Measurements from ENCODE around the gene ANXA2. TPM values are rescaled to one million over a fixed set of nuclear protein-coding genes. Genes with fewer than 3 reads are reported as not detected.
"Not testable (repeated sequence)": the region's sequence is repeated elsewhere in the genome, so short reads cannot be mapped to it uniquely, and the experiment has no call there.

The ANXA2 gene
- total RNA-seq, 1 donor from 2014 or later: 733 TPM

DNA sequence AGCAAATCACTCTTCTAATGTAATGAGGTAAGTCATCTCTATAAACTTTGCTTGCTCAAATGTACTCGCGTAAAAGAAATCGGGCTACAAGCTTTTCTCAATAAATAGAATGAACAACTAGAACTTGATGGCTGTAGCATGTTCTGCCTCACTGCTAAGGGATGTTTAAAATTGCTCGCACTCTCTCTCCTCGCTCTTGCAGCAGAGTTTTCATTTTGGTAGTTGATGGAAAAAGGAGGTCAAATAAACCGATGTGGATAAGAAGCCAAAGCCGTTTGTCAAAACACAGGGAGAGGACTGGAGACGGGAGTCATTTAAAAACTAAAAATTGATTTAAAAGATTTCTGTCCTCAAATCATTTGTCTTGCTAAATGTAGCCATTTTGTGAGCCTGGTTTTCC lies 53.3 kb downstream of the ANXA2 start:
- DNase-seq (ENCODE audit: low spot score): no peak

DNA sequence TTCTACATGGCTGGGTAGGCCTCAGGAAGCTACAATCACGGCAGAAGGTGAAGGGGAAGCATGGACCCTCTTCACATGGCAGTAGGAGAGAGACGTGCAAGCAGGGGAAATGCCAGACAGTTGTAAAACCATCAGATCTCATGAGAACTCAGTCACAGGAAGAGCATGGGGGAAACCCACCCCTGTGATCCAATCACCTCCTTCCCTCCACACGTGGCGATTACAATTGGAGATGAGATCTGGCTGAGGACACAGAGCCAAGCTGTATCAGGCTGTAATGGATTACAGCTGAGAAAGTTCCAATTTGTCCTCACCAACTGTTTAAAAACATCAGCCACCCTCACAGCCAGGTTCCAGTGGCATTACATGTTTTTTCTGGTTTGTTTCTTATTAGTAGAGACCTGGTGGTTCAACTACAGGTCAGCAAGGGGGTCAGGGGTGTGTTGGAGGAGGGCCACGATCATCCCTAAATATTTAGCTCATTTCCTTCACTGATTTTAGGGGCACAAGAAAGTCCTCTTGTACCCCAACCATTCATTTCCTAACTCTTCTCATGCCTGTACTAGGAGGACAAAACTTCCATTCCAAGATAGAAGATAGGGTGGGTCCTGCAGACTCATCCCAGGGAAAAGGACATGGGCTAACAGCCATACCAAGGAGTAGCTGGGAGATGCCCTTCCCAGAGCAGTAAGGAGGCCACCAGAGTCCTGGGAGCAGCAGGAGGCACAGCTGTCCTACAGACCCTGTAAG lies 54.4 kb downstream of the ANXA2 start:
- DNase-seq (ENCODE audit: low spot score): no peak

DNA sequence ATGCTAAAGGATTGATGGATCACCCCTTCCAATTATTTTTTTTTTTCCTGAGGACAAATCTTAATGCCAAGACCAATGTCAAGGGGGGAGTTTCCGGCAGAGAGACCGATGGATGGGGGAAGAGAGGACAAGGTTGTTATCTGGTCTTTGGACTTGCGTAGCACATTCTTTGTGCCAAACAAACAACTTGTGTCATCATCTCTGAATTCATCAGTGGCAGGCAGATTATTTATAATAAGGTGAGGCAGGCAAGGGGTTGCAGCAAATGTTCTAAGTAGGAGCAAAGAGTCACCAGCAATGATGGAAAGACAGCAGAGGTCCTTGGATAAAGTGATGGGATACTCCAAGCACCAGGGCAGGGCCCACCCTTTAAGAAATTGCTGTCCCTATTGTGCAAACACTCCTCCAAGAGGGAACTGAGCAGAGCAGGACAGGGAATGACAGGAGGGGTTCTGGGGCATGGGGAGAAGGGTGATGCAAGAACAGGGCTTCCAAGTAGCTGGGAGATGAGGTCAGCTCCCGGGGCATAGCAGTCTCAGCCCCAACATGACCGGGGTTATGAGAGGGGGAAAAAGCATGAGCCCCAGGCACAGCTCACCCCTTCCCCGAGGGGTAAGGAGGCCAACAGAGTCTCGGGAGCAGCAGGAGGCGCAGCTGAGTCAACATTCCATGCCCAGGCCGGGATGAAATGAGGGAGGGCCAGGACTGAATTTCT lies 57.4 kb downstream of the ANXA2 start:
- no peak for DNase-seq (ENCODE audit: low spot score)

DNA sequence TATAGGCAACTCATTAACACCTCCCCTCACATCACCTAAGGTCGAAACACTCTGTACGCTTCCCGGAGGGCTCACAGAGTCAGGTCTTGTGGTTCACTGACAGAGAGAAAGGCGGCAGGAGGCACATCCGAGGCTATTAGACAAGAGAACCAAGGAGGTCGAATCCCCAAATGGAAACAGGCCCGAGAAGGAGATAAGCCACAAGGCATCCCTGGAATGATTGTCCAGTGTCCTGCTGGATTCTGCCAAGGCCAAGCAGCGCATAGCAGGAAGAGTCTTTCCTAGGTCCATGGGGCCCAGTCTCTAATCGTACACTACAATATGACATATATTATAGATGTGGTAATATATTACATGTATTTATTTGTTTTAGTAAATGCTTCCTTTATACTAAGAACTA lies 58.5 kb downstream of the ANXA2 start:
- DNase-seq (ENCODE audit: low spot score): no peak

DNA sequence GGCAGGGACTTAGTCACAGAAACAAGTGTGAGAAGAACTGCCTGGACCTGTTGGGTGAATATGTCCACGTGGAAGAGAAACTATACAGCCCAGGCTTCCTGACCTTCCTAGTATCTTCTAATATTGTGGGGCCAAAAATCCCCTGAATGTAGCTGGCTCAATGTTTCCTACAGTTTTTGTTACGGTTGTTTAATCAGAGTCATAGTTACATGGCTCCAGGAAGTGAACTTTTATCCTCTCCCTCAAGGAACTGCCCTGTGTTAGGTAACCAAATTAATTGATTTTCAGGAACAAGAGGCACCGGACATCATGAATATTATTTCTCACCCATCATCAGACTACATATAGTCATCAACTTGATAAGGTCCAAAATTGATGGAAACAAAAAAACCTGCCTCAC lies 59.0 kb downstream of the ANXA2 start:
- no peak for DNase-seq (ENCODE audit: low spot score)

DNA sequence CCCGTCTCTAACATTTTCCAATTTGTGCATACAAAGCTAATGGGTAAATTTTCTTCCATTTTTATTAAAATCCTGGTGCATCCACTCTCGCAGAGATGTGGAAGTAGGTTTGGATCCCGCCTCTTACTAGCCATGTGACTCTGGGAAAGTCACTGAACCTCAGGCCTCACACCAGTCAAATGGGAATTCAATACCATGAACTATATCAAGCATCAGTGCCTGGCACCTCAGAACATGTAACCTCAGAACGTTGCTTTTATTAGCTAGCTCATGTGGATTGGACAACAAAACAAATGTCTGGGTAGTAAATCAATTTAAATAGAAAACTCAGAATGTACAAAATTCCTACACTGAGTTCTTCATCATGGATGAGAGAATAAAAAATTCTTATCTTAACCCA lies 60.7 kb downstream of the ANXA2 start:
- no peak for DNase-seq (ENCODE audit: low spot score)

DNA sequence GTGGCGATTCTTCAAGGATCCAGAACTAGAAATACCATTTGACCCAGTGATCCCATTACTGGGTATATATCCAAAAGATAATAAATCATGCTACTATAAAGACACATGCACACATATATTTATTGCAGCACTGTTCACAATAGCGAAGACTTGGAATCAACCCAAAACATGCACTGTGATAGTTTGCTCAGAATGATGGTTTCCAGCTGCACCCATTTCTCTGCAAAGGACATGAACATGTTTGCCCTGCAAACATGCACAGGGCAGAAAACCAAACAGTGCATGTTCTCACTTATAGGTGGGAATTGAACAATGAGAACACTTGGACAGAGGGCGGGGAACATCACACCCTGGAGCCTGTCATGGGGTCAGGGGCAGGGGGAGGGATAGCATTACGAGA lies 62.5 kb downstream of the ANXA2 start:
- not testable (repeated sequence) for DNase-seq (ENCODE audit: low spot score)

DNA sequence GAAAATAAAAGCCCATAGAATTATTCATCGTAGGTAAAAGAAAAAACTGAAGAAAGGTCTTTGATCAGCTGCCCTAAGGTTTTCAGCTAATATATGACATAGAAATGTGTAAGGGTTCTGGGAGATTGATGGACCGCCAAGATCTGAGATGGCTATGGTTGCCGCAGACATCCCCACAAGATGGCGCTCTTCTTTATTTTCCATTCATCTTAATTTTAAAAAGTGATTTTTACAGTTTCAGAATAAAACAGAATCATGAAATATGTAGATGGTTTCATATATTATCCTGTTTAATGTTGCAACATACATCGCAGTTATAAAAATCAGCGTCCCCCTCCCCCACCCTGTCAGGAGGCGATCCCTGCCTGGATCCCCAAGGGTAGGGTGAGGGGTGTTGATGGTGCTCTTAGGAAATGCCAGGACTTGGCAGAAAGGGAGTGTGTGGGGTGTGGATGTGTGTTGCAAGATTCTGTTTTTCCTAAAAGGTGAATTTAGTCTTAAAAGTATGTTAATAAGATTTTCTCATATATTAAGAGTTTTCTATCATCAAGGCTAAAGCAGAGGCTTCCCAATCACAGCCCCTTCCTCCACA lies 68.8 kb downstream of the ANXA2 start:
- DNase-seq (ENCODE audit: low spot score): peak; percentile 16

DNA sequence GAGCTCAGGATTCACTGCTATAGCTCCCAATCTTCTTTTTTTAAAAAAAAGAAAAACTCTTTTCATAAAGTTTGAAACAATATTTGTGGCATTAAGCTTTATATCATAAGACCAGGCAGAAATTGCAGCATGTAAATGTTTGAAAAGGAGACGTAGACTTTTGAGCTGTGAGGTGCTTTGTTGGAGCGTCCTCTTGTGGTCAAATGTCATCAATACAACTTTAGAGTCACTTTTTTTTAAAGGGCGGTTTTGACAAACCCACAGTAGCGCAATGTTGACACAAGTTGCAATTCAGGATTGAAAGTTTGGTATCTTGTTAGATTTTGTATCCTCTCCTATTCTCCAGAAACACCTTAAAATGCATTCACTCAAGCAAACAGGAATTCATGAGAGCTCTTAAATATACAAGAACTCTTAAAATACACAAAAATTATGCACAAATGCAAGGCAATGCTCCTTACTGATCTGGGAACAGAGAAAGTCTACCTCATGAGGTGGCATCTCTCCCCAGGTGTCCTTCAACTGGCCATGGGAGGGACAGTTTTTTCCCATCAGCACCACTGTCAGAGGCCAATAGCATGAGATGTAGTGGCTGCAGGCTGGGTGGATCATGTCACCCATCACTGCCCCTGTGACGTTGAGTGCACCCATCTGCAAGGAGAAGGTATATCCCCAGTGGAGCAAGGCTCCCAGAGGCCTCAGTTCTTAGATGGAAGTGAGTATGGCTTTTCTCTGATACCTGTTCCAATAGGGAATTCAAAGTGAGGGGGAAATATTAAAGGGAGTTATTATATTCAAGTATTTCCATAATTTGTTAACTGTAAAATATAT lies 70.7 kb downstream of the ANXA2 start:
- peak; percentile 17 for DNase-seq (ENCODE audit: low spot score)

DNA sequence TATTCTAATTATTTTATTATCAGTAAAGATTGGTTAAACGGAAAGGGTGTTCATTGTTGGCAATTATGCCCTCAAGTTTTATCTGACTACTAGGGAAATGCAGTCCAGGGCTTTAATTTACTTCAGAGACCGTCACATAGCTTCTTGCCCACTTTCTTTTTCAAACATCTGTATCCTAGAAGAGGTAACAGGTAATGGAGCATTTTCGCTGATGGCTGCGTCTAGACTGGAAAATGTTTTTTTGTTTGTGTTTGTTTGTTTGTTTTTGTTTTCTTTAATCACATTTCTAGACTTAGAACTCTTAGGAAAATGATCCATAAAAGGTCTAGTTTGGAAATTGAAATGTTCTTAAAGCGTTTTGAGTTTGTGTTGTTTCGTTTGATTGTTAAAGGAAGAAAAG lies 71.4 kb downstream of the ANXA2 start:
- DNase-seq (ENCODE audit: low spot score): no peak

DNA sequence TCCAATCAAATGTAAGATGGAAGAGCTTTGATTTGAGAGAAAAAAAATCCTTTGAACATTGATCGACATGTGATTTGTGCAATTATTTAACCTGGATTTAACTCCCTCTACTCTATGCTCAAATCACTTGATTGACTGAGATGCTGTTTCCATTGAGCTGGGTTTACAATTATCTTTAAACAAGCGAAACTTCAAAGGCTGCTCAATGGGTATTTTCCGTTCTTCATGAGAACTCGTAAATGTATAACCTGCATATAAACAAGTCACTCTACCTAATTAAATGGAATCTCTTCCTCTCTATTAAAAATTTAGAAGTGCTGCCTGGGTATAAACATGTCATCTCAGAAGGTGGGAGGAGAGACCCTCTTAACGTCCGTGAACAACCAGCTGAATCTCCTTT lies 71.9 kb downstream of the ANXA2 start:
- DNase-seq (ENCODE audit: low spot score): no peak

DNA sequence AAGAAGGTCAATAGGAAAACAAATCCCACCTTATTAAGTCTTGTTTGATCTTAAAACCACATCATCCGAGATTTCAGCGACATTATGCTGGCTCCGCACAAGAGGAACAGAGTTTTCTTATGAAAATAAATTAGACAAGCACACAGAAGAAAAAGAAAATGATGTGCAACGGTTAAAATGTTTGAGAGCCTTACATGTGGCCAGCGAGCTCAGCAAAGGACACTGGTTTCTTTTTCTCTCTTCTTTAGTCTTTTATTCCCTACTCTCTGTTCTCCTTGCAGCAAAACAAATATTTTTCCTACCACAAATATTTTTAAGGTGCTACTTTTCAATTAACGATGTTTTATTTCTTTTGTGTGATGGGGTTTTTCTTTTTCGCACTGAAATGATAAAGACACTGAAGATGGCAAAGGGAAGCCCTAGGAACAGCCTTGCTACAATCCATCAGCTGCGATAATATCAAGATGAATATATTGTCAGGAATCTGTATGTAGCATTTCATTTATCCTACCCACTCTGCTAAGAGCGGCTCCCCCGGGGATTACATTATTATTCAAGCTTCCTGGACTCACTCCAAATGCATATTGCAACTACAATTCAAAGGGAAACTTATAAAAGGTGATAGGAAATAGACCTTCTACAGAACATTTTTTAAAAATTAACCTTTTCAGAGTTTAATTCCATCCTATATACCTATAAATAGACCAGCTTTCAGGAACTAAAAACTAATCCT lies 72.9 kb downstream of the ANXA2 start:
- DNase-seq (ENCODE audit: low spot score): no peak

DNA sequence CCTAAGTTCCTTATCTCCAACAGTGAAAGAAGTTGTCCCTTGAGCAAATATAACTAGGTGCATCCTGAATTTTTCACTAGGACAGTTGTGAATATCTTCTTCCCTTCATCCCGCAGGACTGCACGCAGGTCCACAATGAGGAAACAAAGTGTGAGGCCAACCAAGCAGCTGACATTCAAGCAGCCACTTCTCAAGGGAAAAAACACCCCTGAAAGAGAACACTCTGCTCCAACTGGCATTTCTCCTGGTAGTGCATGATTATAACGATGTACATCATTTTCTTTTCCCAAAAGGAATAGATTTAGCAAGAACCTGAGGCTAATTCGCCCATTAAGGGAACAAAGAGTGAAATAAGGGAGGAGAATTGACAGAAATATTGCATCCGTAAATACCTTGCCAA lies 74.5 kb downstream of the ANXA2 start:
- no peak for DNase-seq (ENCODE audit: low spot score)

DNA sequence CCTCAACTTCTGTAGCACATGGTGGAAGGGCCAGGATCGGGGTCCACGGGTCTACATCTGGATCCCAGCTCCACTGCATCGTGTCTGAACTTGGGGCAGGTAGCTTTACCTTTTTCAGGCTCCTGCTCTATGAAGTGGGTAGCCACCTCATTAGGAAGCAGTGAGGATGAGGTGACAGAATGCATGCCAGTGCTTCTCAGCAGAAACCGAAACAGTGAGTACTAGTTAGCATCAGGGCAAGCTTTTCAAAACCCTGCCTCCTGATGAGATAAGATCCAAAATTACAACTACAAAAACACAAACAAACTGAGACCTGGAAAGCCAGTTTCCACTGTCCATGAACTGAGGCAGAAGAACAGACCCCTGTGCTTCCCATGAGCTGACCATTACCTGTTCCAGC lies 77.4 kb downstream of the ANXA2 start:
- DNase-seq (ENCODE audit: low spot score): no peak

DNA sequence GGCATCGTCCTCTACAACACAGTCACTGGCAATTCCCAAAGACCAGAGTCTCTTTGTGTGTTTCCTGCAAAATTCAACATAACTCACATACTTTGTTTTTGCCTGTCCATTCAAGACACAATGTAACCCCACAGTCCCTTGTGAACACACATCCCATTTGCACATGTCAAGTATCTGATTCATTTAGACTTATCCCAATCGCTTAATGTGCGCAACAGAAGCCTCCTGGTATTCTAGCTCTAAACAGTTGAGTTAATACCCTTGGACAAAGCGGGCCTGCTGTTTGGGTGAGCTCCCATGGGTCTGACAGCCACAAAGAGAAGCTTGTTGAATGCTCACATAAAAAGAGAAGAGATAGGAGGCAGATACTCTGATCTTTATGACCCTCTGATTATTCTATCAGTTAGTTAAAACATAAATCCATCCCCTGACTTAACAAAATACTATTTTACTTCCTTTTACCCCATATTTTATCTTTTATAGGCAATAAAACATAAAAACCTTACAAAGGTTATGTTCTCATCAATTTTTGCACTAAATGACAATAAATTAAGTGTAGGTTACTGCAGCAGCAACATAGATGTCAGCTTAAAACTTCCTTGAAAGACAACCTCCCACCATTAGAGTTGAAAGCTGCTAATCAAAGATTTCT lies 79.4 kb downstream of the ANXA2 start:
- no peak for DNase-seq (ENCODE audit: low spot score)

DNA sequence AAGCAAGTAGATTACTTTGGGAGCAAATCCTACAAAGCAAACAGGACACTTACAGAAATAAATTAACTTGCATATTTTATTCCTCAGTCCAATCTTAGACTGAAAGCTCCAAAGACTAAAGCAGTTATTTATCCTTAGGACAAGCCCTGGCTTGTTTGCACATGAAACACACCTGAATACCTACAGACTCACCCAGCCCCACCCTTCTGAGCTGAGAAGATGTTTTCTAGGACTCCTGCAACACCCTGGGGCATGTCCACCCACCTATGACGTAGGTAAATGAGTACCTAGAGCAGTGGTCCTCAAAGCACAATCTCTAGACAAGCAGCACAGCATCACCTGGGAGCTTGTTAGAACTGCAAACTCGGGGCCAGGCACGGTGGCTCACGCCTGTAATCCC lies 80.8 kb downstream of the ANXA2 start:
- no peak for DNase-seq (ENCODE audit: low spot score)

DNA sequence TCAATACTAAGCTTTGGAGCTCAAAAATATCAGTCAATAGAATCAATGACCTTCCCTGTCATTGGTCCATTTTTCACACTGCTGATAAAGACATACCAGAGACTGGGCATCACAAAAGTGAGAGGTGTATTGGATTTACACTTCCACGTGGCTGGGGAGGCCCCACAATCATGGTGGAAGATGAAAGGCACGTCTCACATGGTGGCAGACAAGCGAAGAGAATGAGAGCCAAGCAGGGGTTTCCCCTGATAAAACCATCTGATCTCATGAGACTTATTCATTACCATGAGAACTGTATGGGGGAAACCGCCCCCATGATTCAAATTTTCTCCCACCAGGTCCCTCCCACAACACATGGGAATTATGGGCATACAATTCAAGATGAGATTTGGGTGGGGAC lies 81.9 kb downstream of the ANXA2 start:
- DNase-seq (ENCODE audit: low spot score): no peak

DNA sequence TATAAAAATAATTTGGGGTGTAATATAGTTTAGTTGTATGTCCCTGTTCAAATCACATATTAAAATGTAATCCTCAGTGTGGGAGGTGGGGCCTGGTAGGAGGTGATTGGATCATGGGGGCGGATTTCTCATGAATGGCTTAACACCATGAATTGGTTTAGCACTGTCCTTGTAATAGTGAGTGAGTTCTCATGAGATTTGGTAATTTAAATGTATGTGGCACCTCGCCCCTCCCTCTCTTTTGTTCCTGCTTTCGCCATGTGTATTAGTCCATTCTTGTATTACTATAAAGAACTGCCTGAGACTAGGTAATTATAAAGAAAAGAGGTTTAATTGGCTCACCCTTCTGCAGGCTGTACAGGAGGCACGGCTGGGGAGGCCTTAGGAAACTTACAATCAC lies 83.9 kb downstream of the ANXA2 start:
- no peak for DNase-seq (ENCODE audit: low spot score)

DNA sequence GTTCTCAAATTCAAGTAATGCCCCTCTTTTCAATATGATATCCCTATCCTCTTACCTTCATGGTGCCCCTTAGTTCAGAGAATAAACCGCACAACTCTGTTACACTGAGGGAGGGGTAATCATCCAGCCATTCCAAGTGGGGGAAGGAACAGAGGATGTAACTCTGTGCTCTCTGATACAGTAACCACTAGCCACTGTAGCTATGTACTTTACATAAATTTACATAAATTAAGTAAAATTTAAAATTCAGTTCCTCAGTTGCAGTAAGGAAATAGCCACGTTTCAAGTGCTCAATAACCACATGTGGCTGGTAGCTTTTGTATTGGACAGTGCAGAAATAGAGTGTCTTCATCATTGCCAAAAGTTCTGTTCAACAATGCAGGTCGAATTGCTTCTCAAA lies 90.8 kb downstream of the ANXA2 start:
- DNase-seq (ENCODE audit: low spot score): no peak

DNA sequence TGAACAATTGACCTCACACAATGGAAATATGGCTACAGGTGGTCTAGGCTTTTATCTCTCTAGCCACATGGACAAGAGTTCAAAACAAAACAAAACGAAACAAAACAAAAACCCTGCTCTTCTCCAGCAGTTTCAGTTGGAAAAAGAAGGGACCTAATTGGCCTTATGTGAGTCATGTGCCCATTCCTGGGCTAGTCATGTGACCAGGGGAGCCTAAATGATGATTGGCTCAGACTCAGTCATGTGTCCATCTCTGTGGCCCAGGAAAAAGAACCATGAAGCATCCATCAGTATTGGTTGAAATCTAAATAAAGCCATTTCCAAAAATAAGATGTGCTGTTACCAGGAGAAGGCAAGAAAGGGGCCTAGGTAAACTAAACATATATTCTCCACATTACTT lies 96.8 kb downstream of the ANXA2 start:
- DNase-seq (ENCODE audit: low spot score): no peak

DNA sequence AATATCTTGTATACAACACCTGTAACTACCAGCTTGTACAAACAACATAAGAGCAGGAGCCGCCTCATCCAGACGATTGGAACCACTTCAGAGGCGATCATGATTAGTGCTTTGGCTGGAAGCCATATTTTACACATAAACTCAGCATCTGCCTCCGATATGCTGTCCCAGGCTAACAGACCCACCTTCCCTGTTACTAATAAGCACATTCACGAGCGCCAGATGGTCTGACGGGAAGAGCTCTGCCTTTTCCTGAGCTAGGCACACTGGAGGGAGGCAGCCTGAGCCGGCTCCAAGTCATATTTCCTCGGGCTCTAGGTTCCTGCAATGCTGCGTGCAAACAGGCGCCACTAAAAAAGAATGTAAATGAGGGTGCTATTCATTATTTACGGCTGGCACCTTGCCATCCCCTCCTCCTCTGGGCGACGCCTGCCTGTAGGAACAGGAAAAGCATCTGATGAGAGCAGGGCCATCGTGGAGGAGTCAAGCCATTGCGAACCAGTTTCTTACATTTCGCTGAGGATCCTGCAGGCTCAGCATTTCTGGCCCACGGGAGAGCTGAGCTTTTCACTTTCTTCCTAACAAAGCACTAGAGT lies 98.2 kb downstream of the ANXA2 start:
- DNase-seq (ENCODE audit: low spot score): no peak
